GM19468 (cell line): ENCODE data around the gene ASPDH.
A peak's percentile ranks its signal among the peaks of the same experiment; 100 is the strongest.
"Not testable (repeated sequence)": the region's sequence is repeated elsewhere in the genome, so short reads cannot be mapped to it uniquely, and the experiment has no call there.

Experiments used
- ATAC-seq: cut with Tn5 transposase; IDR thresholded peaks from one replicate; pipeline ENCODE4 v1.9.1; 2021; ENCODE audit warnings: mild to moderate bottlenecking, moderate library complexity, moderate number of reproducible peaks; ENCODE audit not compliant: unreplicated experiment; ENCODE audit errors: extremely low read depth

The ASPDH gene

GRCh38 chr19:50481351-50482149, 32.2 kb downstream of the ASPDH start:
- no peak for ATAC-seq

GRCh38 chr19:50480281-50481111, 33.2 kb downstream of the ASPDH start:
- ATAC-seq, result no peak

GRCh38 chr19:50479761-50480251, 33.9 kb downstream of the ASPDH start:
- ATAC-seq, result no peak

- ATAC-seq, result no peak
Measured at GRCh38 chr19:50478901-50479715, 34.6 kb downstream of the ASPDH start.

- no peak for ATAC-seq
Measured at GRCh38 chr19:50477751-50478515, 35.8 kb downstream of the ASPDH start.

GRCh38 chr19:50476907-50477238, 36.8 kb downstream of the ASPDH start:
- no peak for ATAC-seq

- ATAC-seq, result peak; percentile 61
Measured at GRCh38 chr19:50476224-50476906, 37.3 kb downstream of the ASPDH start, which contains the start of the genes EMC10 and GARIN5A. TSS of gene EMC10 (plus strand) at chr19:50476507. CDS start at chr19:50476545, 38 bp downstream. TSS of gene GARIN5A (minus strand) at chr19:50476848. CDS start at chr19:50476388, 460 bp downstream.

- no peak for ATAC-seq
Measured at GRCh38 chr19:50475736-50476223, 37.9 kb downstream of the ASPDH start.

- no peak for ATAC-seq
Measured at GRCh38 chr19:50475101-50475568, 38.6 kb downstream of the ASPDH start.

- not testable (repeated sequence) for ATAC-seq
Measured at GRCh38 chr19:50473336-50473735, 40.4 kb downstream of the ASPDH start.

GRCh38 chr19:50468818-50469217, 44.9 kb downstream of the ASPDH start:
- ATAC-seq, result no peak

- ATAC-seq, result no peak
Measured at GRCh38 chr19:50467566-50467965, 46.1 kb downstream of the ASPDH start.

- no peak for ATAC-seq
Measured at GRCh38 chr19:50466706-50467039, 47.0 kb downstream of the ASPDH start.

- no peak for ATAC-seq
Measured at GRCh38 chr19:50465986-50466705, 47.6 kb downstream of the ASPDH start.

- no peak for ATAC-seq
Measured at GRCh38 chr19:50465000-50465399, 48.7 kb downstream of the ASPDH start.

GRCh38 chr19:50464348-50464747, 49.4 kb downstream of the ASPDH start:
- no peak for ATAC-seq

GRCh38 chr19:50462970-50463369, 50.7 kb downstream of the ASPDH start:
- ATAC-seq, result no peak
